ENCODE results near the gene NEIL1.
"Not testable (repeated sequence)": the region's sequence is repeated elsewhere in the genome, so short reads cannot be mapped to it uniquely, and the experiment has no call there.

Gene NEIL1

GRCh38 chr15:75367006-75367405 is 20.2 kb downstream of the NEIL1 start:
- intact Hi-C loops (cut with DNase I): loop anchor here (10.0 kb wide), 1 partner anchor 278 kb away; the partner anchor contains the start of genes IMP3 and SNX33
- DNase-seq: no peak

GRCh38 chr15:75367406-75367912 is 20.6 kb downstream of the NEIL1 start:
- DNase-seq: no peak
- intact Hi-C loops (cut with DNase I): loop anchor here (10.0 kb wide), 1 partner anchor 277 kb away; the partner anchor contains the start of genes IMP3 and SNX33

GRCh38 chr15:75367913-75368688 is 21.3 kb downstream of the NEIL1 start, which contains the start of gene MAN2C1:
Gene MAN2C1, minus strand, starts transcription at chr15:75368607. Its CDS starts 24 bp downstream, at chr15:75368583.
- intact Hi-C loops (cut with DNase I): loop anchor here (2.0 to 10.0 kb wide), 2 partner anchors 87 to 277 kb away; partner anchors contain the start of genes IMP3 and SNX33
- DNase-seq: peak; percentile 82 to 97 (median 92)

- intact Hi-C loops (cut with DNase I): loop anchor here (2.0 to 10.0 kb wide), 2 partner anchors 86 to 276 kb away; partner anchors contain the start of genes IMP3 and SNX33
- DNase-seq: peak in 1 of 42 donors; percentile 30
Measured at GRCh38 chr15:75368689-75369239, 21.9 kb downstream of the NEIL1 start.

- peak in 1 of 42 donors; percentile 21 for DNase-seq
Measured at GRCh38 chr15:75369897-75370581, 23.2 kb downstream of the NEIL1 start.

GRCh38 chr15:75371486-75371885 is 24.6 kb downstream of the NEIL1 start:
- intact Hi-C loops (cut with DNase I): no loop called here

More at GRCh38 chr15:75369897-75370581, 23.2 kb downstream of the NEIL1 start:
- intact Hi-C loops (cut with DNase I): loop anchor here (2.0 to 10.0 kb wide), 2 partner anchors 85 to 275 kb away; partner anchors contain the start of genes IMP3 and SNX33

GRCh38 chr15:75371901-75372688 is 25.3 kb downstream of the NEIL1 start:
- intact Hi-C loops (cut with DNase I): no loop called here
- no peak for DNase-seq

More at GRCh38 chr15:75371486-75371885, 24.6 kb downstream of the NEIL1 start:
- DNase-seq: no peak

- no peak for DNase-seq
- intact Hi-C loops (cut with DNase I): no loop called here
Measured at GRCh38 chr15:75380773-75381172, 33.9 kb downstream of the NEIL1 start.

- DNase-seq; intact Hi-C loops (cut with DNase I): not testable (repeated sequence)
Measured at GRCh38 chr15:75383986-75384385, 37.1 kb downstream of the NEIL1 start.

GRCh38 chr15:75389791-75390382 is 43.0 kb downstream of the NEIL1 start:
- no peak for DNase-seq
- intact Hi-C loops (cut with DNase I): no loop called here

- no peak for DNase-seq
- intact Hi-C loops (cut with DNase I): no loop called here
Measured at GRCh38 chr15:75397494-75397893, 50.7 kb downstream of the NEIL1 start.

GRCh38 chr15:75403892-75404291 is 57.1 kb downstream of the NEIL1 start:
- intact Hi-C loops (cut with DNase I): no loop called here
- no peak for DNase-seq
